Measurements from ENCODE around the gene GATAD2A. TPM values are rescaled to one million over a fixed set of nuclear protein-coding genes. Genes with fewer than 3 reads are reported as not detected.

The GATAD2A gene
- total and polyA plus RNA-seq, 10 of the 15 experiments (the other 5 are each of a cell fraction or from before 2014, with no cell fraction given): 2.6 to 173 (median 32.0) TPM

- ChIA-PET SMC1A (ENCODE audit: uncharacterized antibody, unreplicated experiment) (no interaction called here), POLR2A (no interaction called here), CTCF (no interaction called here), RAD21 (ENCODE audit: unreplicated experiment) (no interaction called here)
- peaks cover 27% of the 10 kb centered on the region for H3K4me1 ChIP-seq (ENCODE audit: control insufficient read depth, insufficient read depth, low read length)
- H3K27me3 ChIP-seq (replicated peaks in 1 of 2; ENCODE audit: control insufficient read depth in 2 of 2, insufficient read depth in 2 of 2, low read length in 1 of 2): no peaks in the 10 kb centered on the region
- H3K36me3 ChIP-seq (ENCODE audit: control insufficient read depth in 2 of 2, insufficient read depth in 2 of 2, low read length in 1 of 2): peaks cover 0 to 8% of the 10 kb centered on the region in 2 experiments; a peak in 2 of 4 replicates
- H3K9me3 ChIP-seq (replicated peaks; ENCODE audit: control insufficient read depth, insufficient read depth, low read length): no peaks in the 10 kb centered on the region
- intact Hi-C loops (cut with micrococcal nuclease; ENCODE audit: unreplicated experiment) (no loop called here), in situ Hi-C loops (cut with MboI) (no loop called here)
- H3K27ac ChIP-seq (ENCODE audit: control insufficient read depth, insufficient read depth): no peak overlapping the region
- no peak for DNase-seq (ENCODE audit: low read depth, low spot score)
- TF ChIP-seq TCF12 (IDR thresholded peaks at IDR 0.05; ENCODE audit: low read depth, low read length) (no peak), ZNF217 (IDR thresholded peaks at IDR 0.05) (no peak), MTA2 (IDR thresholded peaks at IDR 0.05; ENCODE audit: low read depth) (no peak), STAT3 (IDR thresholded peaks at IDR 0.05; ENCODE audit: low read depth, low read length) (no peak), NFIC (IDR thresholded peaks at IDR 0.05; ENCODE audit: low read depth, low read length) (no peak), SP1 (IDR thresholded peaks at IDR 0.05; ENCODE audit: low read depth, low read length) (no peak), SKIL (IDR thresholded peaks at IDR 0.05; ENCODE audit: low read depth, poor library complexity, severe bottlenecking) (no peak), USF1 (IDR thresholded peaks at IDR 0.05; ENCODE audit: borderline replicate concordance, extremely low read length, insufficient read depth, low read depth, low read length) (no peak), ATF7 (IDR thresholded peaks at IDR 0.05; ENCODE audit: low read depth) (no peak), MYC (IDR thresholded peaks at IDR 0.05; ENCODE audit: insufficient read depth, insufficient read length, insufficient replicate concordance, low read length, severe bottlenecking) (no peak), HCFC1 (IDR thresholded peaks at IDR 0.05; ENCODE audit: low read length) (no peak), JUNB (IDR thresholded peaks at IDR 0.05) (no peak), KDM1A (IDR thresholded peaks at IDR 0.05; ENCODE audit: borderline replicate concordance) (no peak), SMARCA5 (IDR thresholded peaks at IDR 0.05) (no peak), HDGF (IDR thresholded peaks at IDR 0.05) (no peak), ESRRA (IDR thresholded peaks at IDR 0.05; ENCODE audit: low read length) (no peak), BHLHE40 (IDR thresholded peaks at IDR 0.05; ENCODE audit: borderline replicate concordance in 1 of 2, low read depth in 2 of 2, low read length in 1 of 2) (no peak)
- no peak overlapping the region for H2AFZ ChIP-seq (ENCODE audit: control insufficient read depth, low read depth, low read length)
- H3K79me2 ChIP-seq (ENCODE audit: control insufficient read depth, insufficient read depth, low read length): peaks cover 85% of the 10 kb centered on the region
- H3K4me3 ChIP-seq: no peak overlapping the region
- H3K9ac ChIP-seq (ENCODE audit: control insufficient read depth, insufficient read depth, low read length): no peak overlapping the region
- no peak overlapping the region for H3K4me2 ChIP-seq (ENCODE audit: control insufficient read depth, insufficient read depth)
- 96% methylated on average over 5 of the region's 5 CpGs for WGBS (ENCODE audit: insufficient coverage, insufficient replicate concordance, low lambda C conversion rate, missing lambda C conversion rate)
- BruUV-seq (replicated peaks): no TSS peak
- peaks cover 8% of the 10 kb centered on the region for H4K20me1 ChIP-seq (ENCODE audit: control insufficient read depth, insufficient read depth)
- ATAC-seq: no peak
- no peak for FAIRE-seq
Observed at GRCh38 chr19:19422156-19422555, 16.7 kb downstream of the GATAD2A start.

All from GM12878 (cell line).